NCI-H2107 treated with DMSO at 0.1 percent for 48 hours (cell line): ENCODE results near the gene BOD1L1.

Experiments
- DNase-seq: peaks from one replicate; lab custom pipeline; 2025; ENCODE audit not compliant: unreplicated experiment; lab: John Stamatoyannopoulos, UW

Gene BOD1L1

GRCh38 chr4:13527192-13527980 is 100.1 kb downstream of the BOD1L1 start:
- DNase-seq, result no peak

GRCh38 chr4:13526658-13527057 is 100.9 kb downstream of the BOD1L1 start:
- DNase-seq, result no peak

GRCh38 chr4:13525606-13526281 is 101.8 kb downstream of the BOD1L1 start:
- no peak for DNase-seq

- DNase-seq, result no peak
Observed at GRCh38 chr4:13524504-13525243, 102.9 kb downstream of the BOD1L1 start.

- DNase-seq, result no peak
Observed at GRCh38 chr4:13523591-13524503, 103.7 kb downstream of the BOD1L1 start.

GRCh38 chr4:13523105-13523477 is 104.4 kb downstream of the BOD1L1 start:
- DNase-seq, result no peak

- DNase-seq, result no peak
Observed at GRCh38 chr4:13522282-13523104, 105.0 kb downstream of the BOD1L1 start.

GRCh38 chr4:13521047-13521446 is 106.5 kb downstream of the BOD1L1 start:
- DNase-seq, result no peak
